H9 (cell line): ENCODE measurements around the gene BMPER. TPM values are rescaled to one million over a fixed set of nuclear protein-coding genes. Genes with fewer than 3 reads are reported as not detected.

Experiments
- DNase-seq: peaks from one replicate; pipeline ENCODE4 v3.0.0-alpha.2; 2017
- H2AFZ ChIP-seq: one replicate; pipeline ENCODE4 v1.6.1; 2013; ENCODE audit warnings: mild to moderate bottlenecking, low read length, control low read depth, moderate library complexity
- H2AK5ac ChIP-seq: 2 replicates; pipeline ENCODE4 v1.6.1; 2013; ENCODE audit warnings: low read length, control low read depth, mixed read lengths; ENCODE audit not compliant: insufficient read length
- H2BK120ac ChIP-seq: one replicate; pipeline ENCODE4 v1.6.1; 2013; ENCODE audit warnings: low read depth, mild to moderate bottlenecking, low read length, control low read depth, inconsistent platforms; ENCODE audit not compliant: poor library complexity, severe bottlenecking
- H2BK12ac ChIP-seq: 2 replicates; pipeline ENCODE4 v1.6.1; 2013; ENCODE audit warnings: low read length, control low read depth, mixed read lengths, low read depth; ENCODE audit not compliant: insufficient read length
- H2BK15ac ChIP-seq: 2 replicates; pipeline ENCODE4 v1.6.1; 2013; ENCODE audit warnings: low read depth, low read length, control low read depth
- H2BK20ac ChIP-seq: one replicate; pipeline ENCODE4 v1.6.1; 2013; ENCODE audit warnings: low read depth, mild to moderate bottlenecking, low read length, control low read depth, inconsistent platforms; ENCODE audit not compliant: poor library complexity, severe bottlenecking
- H2BK5ac ChIP-seq: 2 replicates; pipeline ENCODE4 v1.6.1; 2013; ENCODE audit warnings: low read length, control low read depth, mixed read lengths; ENCODE audit not compliant: insufficient read length
- H3K14ac ChIP-seq: 2 replicates; pipeline ENCODE4 v1.6.1; 2013; ENCODE audit warnings: low read length, control low read depth; ENCODE audit not compliant: insufficient read depth
- H3K18ac ChIP-seq: 2 replicates; pipeline ENCODE4 v1.6.1; 2013; ENCODE audit warnings: low read depth, mild to moderate bottlenecking, mixed read lengths, low read length, control low read depth; ENCODE audit not compliant: insufficient read length
- H3K23ac ChIP-seq: 2 replicates; pipeline ENCODE4 v1.6.1; 2013; ENCODE audit warnings: low read length, control low read depth, mixed read lengths, low read depth; ENCODE audit not compliant: insufficient read length
- H3K23me2 ChIP-seq: 2 replicates; pipeline ENCODE4 v1.6.1; 2013; ENCODE audit warnings: low read depth, mild to moderate bottlenecking, mixed read lengths, low read length, control low read depth; ENCODE audit not compliant: insufficient read length, poor library complexity, severe bottlenecking
- H3K27ac ChIP-seq: 2 replicates; pipeline ENCODE4 v1.5.1; 2013; ENCODE audit warnings: low read length, control low read depth, mixed read lengths, low read depth; ENCODE audit not compliant: insufficient read length
- H3K27me3 ChIP-seq: 2 replicates; pipeline ENCODE4 v1.6.1; 2013; ENCODE audit warnings: low read length, control low read depth, inconsistent platforms; ENCODE audit not compliant: insufficient read depth
- H3K4ac ChIP-seq: 2 replicates; pipeline ENCODE4 v1.6.1; 2013; ENCODE audit warnings: low read depth, mild to moderate bottlenecking, control low read depth, inconsistent platforms, low read length, moderate library complexity
- H3K4me1 ChIP-seq: 2 replicates; pipeline ENCODE4 v1.6.1; 2013; ENCODE audit warnings: low read length, control low read depth, inconsistent platforms; ENCODE audit not compliant: insufficient read depth
- H3K4me2 ChIP-seq: 2 replicates; pipeline ENCODE4 v1.6.1; 2013; ENCODE audit warnings: low read length, control low read depth, mixed read lengths; ENCODE audit not compliant: insufficient read length, insufficient read depth
- H3K56ac ChIP-seq: 2 replicates; pipeline ENCODE4 v1.6.1; 2013; ENCODE audit warnings: low read depth, mild to moderate bottlenecking, mixed read lengths, low read length, control low read depth; ENCODE audit not compliant: insufficient read length
- H3K79me1 ChIP-seq: 2 replicates; pipeline ENCODE4 v1.6.1; 2013; ENCODE audit warnings: low read depth, mild to moderate bottlenecking, moderate library complexity, low read length, control low read depth, inconsistent platforms; ENCODE audit not compliant: insufficient read depth, poor library complexity, severe bottlenecking
- H3K79me2 ChIP-seq: 2 replicates; pipeline ENCODE4 v1.6.1; 2013; ENCODE audit warnings: low read length, control low read depth, inconsistent platforms; ENCODE audit not compliant: insufficient read depth
- H3K9ac ChIP-seq: 2 replicates; pipeline ENCODE4 v1.6.1; 2013; ENCODE audit warnings: low read length, control low read depth, mixed read lengths; ENCODE audit not compliant: insufficient read length; ENCODE audit errors: extremely low read depth
- H3K9me3 ChIP-seq: one replicate; pipeline ENCODE4 v1.6.1; 2013; ENCODE audit warnings: low read depth, low read length, inconsistent platforms; ENCODE audit not compliant: control insufficient read depth
- H3T11ph ChIP-seq: one replicate; pipeline ENCODE4 v1.6.1; 2013; ENCODE audit warnings: mild to moderate bottlenecking, low read length, control low read depth, inconsistent platforms
- H4K20me1 ChIP-seq: one replicate; pipeline ENCODE4 v1.6.1; 2013; ENCODE audit not compliant: control insufficient read depth, insufficient read length, insufficient read depth
- H4K5ac ChIP-seq: 2 replicates; pipeline ENCODE4 v1.6.1; 2013; ENCODE audit warnings: low read depth, mild to moderate bottlenecking, mixed read lengths, low read length, control low read depth; ENCODE audit not compliant: insufficient read length
- H4K8ac ChIP-seq: replicated peaks from 2 replicates; pipeline ENCODE4 v1.6.1; 2013; ENCODE audit warnings: low read length, control low read depth, mixed read lengths, low read depth; ENCODE audit not compliant: insufficient read length
- H4K91ac ChIP-seq: 2 replicates; pipeline ENCODE4 v1.6.1; 2013; ENCODE audit warnings: low read depth, mild to moderate bottlenecking, moderate library complexity, mixed read lengths, low read length, control low read depth; ENCODE audit not compliant: insufficient read length
- H3K27ac Mint-ChIP-seq, 3 experiments: 2 replicates in 2 of 3; 3 replicates in 1 of 3; pipeline ENCODE4 v1.8.0; 2020 to 2021; ENCODE audit warnings: mixed read lengths in 3 of 3, mild to moderate bottlenecking in 1 of 3, moderate library complexity in 1 of 3
- H3K27me3 Mint-ChIP-seq: 2 replicates; pipeline ENCODE4 v1.8.0; 2021; ENCODE audit warnings: low read depth, mild to moderate bottlenecking, moderate library complexity, mixed read lengths
- H3K36me3 Mint-ChIP-seq, 3 experiments: 2 replicates in 2 of 3; 3 replicates in 1 of 3; pipeline ENCODE4 v1.8.0; 2020 to 2021; ENCODE audit warnings: low read depth in 3 of 3, mixed read lengths in 3 of 3; ENCODE audit not compliant: insufficient read depth in 1 of 3
- H3K4me1 Mint-ChIP-seq, 2 experiments: 2 replicates each; pipeline ENCODE4 v1.8.0; 2020; ENCODE audit warnings: mixed read lengths in 2 of 2
- H3K4me3 Mint-ChIP-seq, 2 experiments: 2 replicates in 1 of 2; 3 replicates in 1 of 2; pipeline ENCODE4 v1.8.0; 2020 to 2021; ENCODE audit warnings: mild to moderate bottlenecking in 2 of 2, mixed read lengths in 2 of 2, moderate library complexity in 1 of 2
- H3K9me3 Mint-ChIP-seq, 2 experiments: 2 replicates in 1 of 2; 3 replicates in 1 of 2; pipeline ENCODE4 v1.8.0; 2020; ENCODE audit warnings: mild to moderate bottlenecking in 2 of 2, mixed read lengths in 2 of 2, moderate library complexity in 1 of 2
- WGBS: extraction: QIAGEN DNeasy Blood & Tissue Kit; methylation state at CpG from one replicate; pipeline ENCODE4 v1.1.7; 2013; ENCODE audit warnings: missing lambda C conversion rate, low lambda C conversion rate, mixed read lengths; ENCODE audit not compliant: insufficient read length; ENCODE audit errors: extremely low coverage; 5-methylcytosine and 5-hydroxymethylcytosine counted together
- total RNA-seq: library from RNA; stranded (reverse); gene quantifications from 2 replicates; pipeline ENCODE4 v1.2.1, GENCODE V29; 2021
- TF ChIP-seq, protein P1 (sequence below): fragments of 200-600 bp; sonication (generic); conservative IDR thresholded peaks from 3 replicates; pipeline ENCODE4 v1.8.0; 2021; ENCODE audit warnings: antibody characterized with exemption, mild to moderate bottlenecking

The BMPER gene
- total RNA-seq, 1 experiment from 2014 or later: 0.20 TPM

GRCh38 chr7:34145603-34146002, 240.3 kb downstream of the BMPER start:
- Mint-ChIP-seq H3K27ac (no peak overlapping the region), H3K27me3 (peaks cover 1% of the 10 kb centered on the region; the same call in 1 of the 2 replicates), H3K4me3 (no peak overlapping the region), H3K36me3 (no peaks in the 10 kb centered on the region), H3K9me3 (no peaks in the 10 kb centered on the region), H3K4me1 (no peaks in the 10 kb centered on the region)
- no peak overlapping the region for H3K14ac ChIP-seq
- no peak overlapping the region for H2AK5ac ChIP-seq
- no peak overlapping the region for H3K27ac ChIP-seq
- no peaks in the 10 kb centered on the region for H3K23me2 ChIP-seq
- no peak overlapping the region for H2BK20ac ChIP-seq
- H3K4ac ChIP-seq: no peak overlapping the region
- no CpG with 5 or more reads among the region's 1 CpG for WGBS
- no peak overlapping the region for H3K23ac ChIP-seq
- H4K5ac ChIP-seq: no peak overlapping the region
- no peak overlapping the region for H4K91ac ChIP-seq
- no peak overlapping the region for H2BK5ac ChIP-seq
- TF ChIP-seq, protein P1, sequence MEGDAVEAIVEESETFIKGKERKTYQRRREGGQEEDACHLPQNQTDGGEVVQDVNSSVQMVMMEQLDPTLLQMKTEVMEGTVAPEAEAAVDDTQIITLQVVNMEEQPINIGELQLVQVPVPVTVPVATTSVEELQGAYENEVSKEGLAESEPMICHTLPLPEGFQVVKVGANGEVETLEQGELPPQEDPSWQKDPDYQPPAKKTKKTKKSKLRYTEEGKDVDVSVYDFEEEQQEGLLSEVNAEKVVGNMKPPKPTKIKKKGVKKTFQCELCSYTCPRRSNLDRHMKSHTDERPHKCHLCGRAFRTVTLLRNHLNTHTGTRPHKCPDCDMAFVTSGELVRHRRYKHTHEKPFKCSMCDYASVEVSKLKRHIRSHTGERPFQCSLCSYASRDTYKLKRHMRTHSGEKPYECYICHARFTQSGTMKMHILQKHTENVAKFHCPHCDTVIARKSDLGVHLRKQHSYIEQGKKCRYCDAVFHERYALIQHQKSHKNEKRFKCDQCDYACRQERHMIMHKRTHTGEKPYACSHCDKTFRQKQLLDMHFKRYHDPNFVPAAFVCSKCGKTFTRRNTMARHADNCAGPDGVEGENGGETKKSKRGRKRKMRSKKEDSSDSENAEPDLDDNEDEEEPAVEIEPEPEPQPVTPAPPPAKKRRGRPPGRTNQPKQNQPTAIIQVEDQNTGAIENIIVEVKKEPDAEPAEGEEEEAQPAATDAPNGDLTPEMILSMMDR: no peak
- no peak overlapping the region for H3K18ac ChIP-seq
- H2AFZ ChIP-seq: no peak overlapping the region
- no peak overlapping the region for H2BK12ac ChIP-seq
- H3T11ph ChIP-seq: no peak overlapping the region
- no peaks in the 10 kb centered on the region for H3K4me1 ChIP-seq
- H4K20me1 ChIP-seq: no peaks in the 10 kb centered on the region
- H3K9ac ChIP-seq: no peak overlapping the region
- no peak overlapping the region for H3K4me2 ChIP-seq
- H3K56ac ChIP-seq: no peak overlapping the region
- no peaks in the 10 kb centered on the region for H3K9me3 ChIP-seq
- H3K27me3 ChIP-seq: no peaks in the 10 kb centered on the region
- H3K79me2 ChIP-seq: no peaks in the 10 kb centered on the region
- no peak overlapping the region for H4K8ac ChIP-seq
- DNase-seq: no peak
- H2BK120ac ChIP-seq: no peak overlapping the region
- no peak overlapping the region for H2BK15ac ChIP-seq
- H3K79me1 ChIP-seq: no peaks in the 10 kb centered on the region
